GM12801 (cell line): ENCODE results near the gene NHLRC2.

Source experiments
- CTCF ChIP-seq: IDR thresholded peaks from one replicate; pipeline ENCODE4 v1.5.1; 2011; ENCODE audit warnings: control low read depth; ENCODE audit not compliant: insufficient read length; ENCODE audit errors: extremely low read depth

The NHLRC2 gene

DNA sequence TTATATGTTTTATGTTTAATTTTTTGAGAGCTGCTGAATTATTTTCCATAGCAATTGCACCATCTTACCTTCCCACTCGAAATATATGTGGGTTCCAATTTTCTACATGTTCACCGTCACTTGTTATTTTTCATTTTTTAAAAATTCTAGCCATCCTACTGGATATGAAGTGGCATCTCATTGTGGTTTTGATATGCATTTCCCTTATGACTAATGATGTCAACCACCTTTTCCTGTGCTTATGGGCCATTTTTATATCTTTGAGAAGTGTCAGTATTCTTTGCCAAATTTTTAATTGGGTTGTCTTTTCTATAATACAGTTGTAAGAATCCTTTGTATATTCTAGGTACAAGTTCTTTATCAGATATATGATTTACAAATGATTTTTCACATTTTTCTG is 27.8 kb downstream of the NHLRC2 start:
- TF ChIP-seq CTCF, result no peak

DNA sequence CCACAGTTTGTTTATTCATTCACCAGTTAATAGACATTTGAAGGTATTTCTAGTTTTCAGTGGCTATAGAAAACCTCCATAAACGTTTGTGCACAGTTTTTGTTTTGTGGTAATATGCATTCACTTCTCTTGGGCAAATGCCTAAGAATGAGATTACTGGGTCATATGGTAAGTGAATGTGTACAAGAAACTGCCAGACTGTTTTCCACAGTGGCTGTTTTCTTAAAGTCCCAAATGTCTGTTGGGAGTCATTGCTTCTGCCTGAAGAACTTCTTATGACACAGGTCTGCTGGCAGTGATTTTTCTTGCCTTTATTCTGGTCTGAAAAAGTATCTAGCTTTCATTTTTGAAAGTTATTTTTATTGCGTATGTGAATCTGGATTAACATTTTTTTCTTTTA is 35.5 kb downstream of the NHLRC2 start:
- TF ChIP-seq CTCF, result no peak

DNA sequence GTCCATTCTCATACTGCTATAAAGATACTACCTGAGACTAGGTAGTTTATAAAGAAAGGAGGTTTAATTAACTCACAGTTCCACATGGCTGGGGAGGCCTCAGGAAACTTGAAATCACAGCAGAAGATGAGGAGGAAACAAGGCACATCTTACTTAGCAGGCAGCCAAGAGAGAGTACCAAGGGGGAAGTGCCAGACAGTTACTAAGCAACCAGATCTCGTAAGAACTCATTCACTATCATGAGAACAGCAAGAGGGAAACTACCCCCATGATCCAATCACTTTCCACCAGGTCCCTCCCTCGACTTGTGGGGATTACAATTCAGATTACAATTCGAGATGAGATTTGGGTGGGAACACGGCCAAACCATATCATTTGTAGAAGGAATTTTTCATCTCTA is 36.3 kb downstream of the NHLRC2 start:
- TF ChIP-seq CTCF, result no peak

GRCh38 chr10:113891476-113891875 is 37.0 kb downstream of the NHLRC2 start:
- no peak for TF ChIP-seq CTCF

GRCh38 chr10:113893570-113893969 is 39.1 kb downstream of the NHLRC2 start:
- no peak for TF ChIP-seq CTCF

GRCh38 chr10:113894581-113894980 is 40.1 kb downstream of the NHLRC2 start:
- TF ChIP-seq CTCF, result no peak

GRCh38 chr10:113895018-113895417 is 40.6 kb downstream of the NHLRC2 start:
- no peak for TF ChIP-seq CTCF
